ENCODE data around the gene RHOBTB3.

DNA sequence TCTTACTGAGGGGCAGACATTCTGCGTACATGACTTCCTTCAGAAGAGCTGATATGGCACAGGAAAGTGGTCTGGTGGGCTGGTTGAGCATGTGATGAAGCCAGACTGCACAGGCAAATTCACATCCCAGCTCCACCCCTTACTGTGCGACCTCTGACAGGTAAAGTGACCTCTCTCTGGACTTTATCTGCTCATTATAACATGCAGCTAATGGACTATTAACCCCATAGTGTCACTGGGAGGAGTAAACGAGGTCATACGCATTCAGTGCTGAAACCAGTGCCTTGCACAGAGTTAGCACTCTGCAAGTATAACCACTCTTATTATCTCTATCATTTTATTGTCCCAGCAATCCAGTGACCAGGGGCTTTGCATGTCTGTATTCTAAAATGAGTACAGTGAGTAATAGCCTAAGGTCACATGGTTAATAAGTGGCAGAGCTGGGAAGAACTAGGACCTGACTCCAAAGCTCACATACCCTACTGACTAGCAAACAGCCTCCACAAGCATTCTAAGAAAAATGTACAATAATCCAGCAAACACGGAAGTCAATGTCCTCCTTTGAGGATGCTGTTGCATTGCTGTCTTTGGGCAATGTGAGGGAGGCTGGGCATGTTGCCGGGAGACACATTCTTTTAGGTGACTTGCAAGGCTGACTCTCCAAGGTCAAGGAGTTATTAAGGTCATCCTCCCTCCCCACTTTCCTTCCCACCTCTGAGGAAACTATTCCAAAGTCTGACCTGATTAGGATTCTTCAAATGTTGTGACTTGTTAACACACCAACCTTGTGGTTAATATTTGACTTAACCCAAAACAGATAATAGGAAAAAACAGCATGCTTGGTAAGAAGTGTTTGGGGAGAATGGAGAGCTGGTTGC lies 72.4 kb downstream of the RHOBTB3 start:
- TF ChIP-seq, protein P1, sequence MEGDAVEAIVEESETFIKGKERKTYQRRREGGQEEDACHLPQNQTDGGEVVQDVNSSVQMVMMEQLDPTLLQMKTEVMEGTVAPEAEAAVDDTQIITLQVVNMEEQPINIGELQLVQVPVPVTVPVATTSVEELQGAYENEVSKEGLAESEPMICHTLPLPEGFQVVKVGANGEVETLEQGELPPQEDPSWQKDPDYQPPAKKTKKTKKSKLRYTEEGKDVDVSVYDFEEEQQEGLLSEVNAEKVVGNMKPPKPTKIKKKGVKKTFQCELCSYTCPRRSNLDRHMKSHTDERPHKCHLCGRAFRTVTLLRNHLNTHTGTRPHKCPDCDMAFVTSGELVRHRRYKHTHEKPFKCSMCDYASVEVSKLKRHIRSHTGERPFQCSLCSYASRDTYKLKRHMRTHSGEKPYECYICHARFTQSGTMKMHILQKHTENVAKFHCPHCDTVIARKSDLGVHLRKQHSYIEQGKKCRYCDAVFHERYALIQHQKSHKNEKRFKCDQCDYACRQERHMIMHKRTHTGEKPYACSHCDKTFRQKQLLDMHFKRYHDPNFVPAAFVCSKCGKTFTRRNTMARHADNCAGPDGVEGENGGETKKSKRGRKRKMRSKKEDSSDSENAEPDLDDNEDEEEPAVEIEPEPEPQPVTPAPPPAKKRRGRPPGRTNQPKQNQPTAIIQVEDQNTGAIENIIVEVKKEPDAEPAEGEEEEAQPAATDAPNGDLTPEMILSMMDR (IDR thresholded peaks at IDR 0.05; ENCODE audit: extremely low read depth in 1 of 2, insufficient read depth in 1 of 2, low read depth in 1 of 2, low read length in 2 of 2), result no peak
- TF ChIP-seq POLR2A (IDR thresholded peaks at IDR 0.05; ENCODE audit: low read depth, low read length), result no peak

Measured in endothelial cell of umbilical vein (primary cell).